Islet of Langerhans (tissue), 1 donor: Measurements from ENCODE around the gene FECH.
A peak's percentile ranks its signal among the peaks of the same experiment; 100 is the strongest.

Experiments used
- FAIRE-seq: peaks from one replicate; lab custom pipeline; 2011; peaks lifted over from hg19 to GRCh38; lab: Jason Lieb, UNC

FECH gene

DNA sequence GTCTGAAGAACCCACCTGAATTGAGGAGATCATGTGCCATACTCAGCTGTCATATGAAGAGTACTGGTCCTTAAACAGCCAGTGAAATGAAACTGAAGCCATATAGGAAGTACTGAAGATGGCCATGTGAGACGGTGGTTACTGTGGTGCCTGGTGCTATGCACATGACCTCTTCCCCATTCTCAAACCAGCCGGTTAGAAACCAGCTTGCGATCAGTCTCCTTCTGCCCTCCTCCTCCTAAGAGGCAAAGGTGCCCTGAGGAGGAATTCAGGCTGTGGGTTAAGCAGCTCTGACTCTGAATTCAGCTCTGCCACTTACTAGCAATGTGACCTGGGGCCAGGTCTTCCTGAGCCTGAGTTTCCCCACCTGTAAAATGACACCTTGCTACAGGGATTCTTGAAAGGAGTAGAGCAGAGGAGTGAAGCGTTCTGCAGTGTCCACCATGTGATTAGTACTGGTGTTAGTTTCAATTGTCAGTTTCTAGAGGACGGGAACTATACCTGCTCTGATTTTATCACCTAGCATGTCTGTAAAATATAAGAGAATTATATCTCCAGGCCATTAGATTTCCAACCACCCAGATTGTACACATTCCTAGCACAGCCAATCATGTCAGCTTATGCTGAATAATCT is 5.1 kb downstream of the FECH start:
- FAIRE-seq = no peak

DNA sequence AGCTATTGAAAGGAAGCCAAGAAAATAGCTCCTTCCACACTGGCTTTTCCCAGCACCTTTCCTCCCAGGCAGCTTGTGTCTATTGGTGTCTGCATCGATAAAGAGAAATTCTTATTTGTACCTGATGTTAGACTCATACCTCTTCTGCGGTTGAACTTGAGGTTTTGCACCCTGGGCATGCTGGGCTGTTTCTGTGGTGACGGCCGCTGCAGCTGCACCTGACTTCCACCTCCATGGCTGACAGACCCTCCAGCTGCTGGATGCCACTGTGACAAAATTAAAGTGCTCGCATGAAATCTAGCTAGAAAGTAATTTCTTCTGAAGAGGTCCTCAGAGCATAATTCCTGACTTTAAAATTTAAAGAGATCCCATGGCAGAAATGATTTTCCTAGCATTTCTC is 6.6 kb downstream of the FECH start:
- no peak for FAIRE-seq

DNA sequence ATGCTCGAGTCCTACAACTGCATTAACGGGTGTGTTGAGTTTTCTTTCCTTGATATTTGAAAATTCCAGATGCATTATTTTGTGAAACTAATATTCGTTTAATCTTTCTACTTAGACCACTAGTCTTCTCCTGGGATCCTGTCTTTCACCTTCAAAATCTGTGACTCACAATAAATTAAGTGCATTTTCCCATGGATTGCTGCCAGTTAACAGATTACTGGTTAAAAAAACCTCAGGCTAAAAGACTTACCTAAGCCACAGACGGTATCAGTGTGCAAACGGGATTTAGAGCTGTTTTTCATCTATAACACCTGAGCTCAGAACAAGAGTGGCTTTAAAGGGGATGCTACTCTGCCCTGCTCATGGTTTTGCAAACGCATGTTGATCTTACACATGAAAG is 10.2 kb downstream of the FECH start:
- no peak for FAIRE-seq

DNA sequence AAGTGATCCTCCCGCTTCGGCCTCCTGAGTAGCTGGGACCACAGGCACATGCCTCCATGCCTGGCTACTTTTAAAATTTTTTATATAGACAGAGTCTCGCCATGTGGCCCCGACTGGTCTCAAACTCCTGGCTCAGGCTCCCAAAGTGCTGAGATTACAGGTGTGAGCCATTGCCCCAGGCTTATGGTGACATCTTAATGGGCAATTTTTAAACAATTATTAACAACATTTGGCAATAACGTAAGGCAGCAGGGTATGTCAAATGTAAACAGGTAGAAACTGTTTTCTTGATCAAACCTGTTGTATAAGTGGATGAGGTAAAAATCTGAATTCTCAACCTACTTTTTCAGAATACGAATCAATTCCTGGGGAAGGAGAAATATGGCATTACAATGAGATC is 11.0 kb downstream of the FECH start:
- FAIRE-seq = no peak

DNA sequence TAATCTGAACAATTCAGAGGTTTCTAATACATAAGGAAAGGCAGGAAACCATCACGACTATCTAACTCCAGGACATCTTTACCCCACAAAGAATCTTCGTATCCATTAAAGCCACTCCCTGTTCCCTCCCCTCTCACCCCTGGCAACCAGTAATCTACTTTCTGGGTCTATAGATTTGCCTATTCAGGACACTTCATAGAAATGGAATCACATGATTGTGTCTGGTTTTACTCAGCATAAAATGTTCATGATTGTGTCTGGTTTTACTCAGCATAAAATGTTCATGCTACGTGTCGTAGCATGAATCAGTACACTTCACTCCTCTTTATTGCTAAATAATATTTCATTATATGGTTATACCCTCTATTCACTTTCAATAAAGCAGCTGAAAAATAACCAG is 11.6 kb downstream of the FECH start:
- no peak for FAIRE-seq

DNA sequence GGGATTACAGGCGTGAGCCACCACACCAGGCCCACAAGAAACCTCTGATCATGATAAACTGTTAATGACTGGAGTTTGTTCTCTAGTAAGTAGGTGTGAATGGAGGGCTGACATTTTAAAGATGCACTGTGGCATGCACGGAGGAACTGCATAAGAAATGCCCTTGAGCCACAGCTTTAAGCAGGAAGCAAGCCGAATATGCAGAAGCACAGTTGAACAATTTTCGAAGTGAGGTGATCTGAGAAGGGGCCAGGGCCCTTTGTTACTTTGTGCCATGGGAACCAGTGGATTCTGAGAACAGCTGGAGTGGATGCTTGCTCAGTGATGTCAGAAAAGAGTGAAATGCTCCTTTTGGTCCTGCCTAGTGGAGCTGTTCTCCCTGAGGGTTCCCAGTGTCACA is 16.3 kb downstream of the FECH start:
- FAIRE-seq = no peak

DNA sequence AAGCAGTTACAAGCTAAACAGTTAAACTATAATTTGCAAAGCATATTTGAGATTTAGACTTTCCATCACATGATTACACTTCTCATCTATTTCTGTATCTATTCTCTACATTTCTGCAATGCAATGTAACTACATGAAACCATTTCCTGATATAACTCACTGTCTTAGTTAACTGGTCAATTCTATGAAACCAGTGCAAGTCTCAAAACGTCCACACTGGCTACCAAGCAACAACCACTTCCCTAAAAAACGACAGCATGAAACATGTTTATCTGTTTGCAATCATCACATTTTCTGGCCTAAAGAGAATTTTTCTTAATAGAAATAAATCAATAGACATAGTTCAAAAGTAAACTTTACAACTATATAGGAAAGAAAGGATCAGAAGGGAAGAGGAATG is 17.4 kb downstream of the FECH start:
- no peak for FAIRE-seq

DNA sequence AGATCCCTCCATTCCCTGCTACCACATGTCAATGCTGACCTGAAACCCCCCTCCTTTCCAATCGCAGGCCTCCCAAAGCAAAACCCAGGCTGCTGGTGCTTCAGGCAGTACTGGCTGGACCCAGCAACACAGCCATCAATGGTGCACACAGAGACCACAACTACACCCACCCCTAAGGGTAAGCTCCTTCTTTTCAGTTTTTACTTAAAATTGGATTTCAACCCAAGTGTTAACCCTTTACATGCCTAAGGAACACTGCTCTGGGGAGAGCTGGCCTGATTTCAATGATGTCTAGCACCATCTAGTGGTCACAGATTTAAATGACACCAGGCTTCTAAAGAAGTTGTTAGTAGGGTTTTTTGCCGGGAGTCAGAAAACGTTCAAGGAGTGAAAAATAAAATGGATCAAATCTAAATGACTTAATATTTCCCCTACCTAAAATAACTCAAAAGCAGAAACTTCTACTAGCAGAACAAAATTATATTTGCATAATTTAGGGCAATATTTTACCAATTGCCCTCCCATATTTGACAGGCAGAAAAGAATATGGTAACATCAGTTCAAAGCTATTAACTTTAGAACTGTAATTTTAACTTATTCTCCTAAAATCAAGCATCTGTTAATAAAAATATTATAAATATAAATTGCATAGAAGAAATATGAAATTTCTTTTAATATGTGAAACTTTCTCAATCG is 24.6 kb downstream of the FECH start:
- peak; percentile 96 for FAIRE-seq

DNA sequence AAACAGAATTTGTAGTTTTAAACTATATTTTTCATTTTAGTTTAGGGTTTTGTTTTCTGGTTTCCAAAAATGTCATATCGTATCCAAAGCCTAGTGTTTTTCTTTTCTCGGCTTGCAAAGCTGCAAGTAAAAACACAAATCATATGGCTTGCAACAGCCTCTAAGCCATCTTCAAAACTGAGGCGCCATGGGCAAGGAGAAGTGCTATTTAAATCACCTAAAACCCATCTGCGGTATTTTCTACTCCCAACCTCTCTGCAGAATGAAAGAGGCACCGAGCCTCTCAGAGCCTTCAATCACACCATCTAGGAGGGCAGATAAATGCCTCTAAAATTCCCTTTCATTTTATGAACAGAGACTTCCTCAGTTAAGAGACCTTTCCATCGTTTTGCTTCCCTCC is 25.2 kb downstream of the FECH start:
- FAIRE-seq = no peak

DNA sequence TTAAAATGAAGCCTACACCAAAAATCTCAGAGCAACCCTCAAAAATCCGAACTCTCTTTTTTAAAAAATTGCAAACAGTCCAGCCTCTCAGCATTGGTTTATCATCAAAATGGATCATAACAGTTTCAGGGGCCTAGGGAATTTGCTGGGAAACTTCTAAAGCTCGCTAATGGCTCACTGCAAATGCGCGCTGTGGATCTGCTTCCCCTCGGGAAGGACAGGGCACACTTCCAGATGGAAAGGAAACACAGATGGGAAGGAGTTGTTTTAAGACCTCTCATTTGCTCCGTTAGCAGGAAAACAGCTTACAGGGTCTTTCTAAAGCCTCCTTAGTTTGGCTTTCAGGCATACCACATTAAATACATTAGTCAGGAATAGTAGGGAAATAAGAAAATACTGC is 27.2 kb downstream of the FECH start:
- no peak for FAIRE-seq

DNA sequence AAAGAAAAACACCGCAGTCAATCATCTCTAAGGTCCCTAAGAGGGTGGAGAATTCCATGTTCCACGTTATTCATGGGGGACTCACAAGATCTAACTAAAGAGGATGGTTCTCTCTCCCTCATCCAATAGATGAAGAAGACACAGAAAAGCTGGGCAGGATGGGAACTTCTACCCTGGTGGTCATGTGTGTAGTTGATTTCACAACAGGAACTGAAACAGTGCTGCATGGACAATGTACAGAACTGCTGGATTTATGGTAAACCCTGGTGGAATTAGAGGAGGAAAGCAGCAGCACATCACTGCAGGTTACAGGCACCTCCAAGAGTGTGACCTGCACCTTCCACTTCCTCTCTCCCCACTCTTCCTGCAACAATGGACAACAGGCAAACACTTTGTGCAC is 31.4 kb downstream of the FECH start:
- no peak for FAIRE-seq

DNA sequence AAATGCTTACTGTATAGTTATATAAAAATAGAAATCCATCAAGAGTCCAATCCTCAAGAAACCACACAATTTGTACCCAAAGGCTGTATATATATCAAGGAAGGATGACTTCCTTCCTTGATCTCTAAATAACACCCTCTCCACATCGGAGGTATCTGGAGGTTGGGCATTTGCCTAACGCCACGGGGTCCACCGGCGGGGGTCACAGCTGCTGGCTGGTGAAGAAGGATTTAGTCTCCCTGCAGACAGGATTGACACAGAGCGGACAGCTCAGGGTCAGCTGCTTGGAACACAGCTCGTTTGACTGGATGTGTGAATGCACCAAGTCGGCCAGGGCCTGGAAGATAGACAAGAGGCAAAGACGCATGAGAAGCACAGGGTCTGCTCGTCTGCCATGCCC is 36.0 kb downstream of the FECH start:
- no peak for FAIRE-seq

DNA sequence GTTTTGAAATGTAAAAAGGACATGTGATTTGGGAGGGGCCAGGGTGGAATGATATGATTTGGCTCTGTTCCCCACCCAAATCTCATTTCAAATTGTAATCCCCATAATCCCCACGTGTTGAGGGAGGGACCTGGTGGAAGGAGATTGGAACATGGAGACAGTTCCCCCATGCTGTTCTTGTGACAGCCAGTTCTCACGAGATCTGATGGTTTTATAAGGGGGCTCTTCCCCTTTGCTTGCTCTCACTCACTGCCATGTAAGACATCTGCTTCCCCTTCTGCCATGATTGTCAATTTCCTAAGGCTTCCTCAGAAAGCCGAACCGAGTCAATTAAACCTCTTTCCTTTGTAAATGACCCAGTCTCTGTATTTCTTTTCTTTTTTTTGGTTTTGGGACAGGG is 39.2 kb downstream of the FECH start:
- FAIRE-seq = no peak

DNA sequence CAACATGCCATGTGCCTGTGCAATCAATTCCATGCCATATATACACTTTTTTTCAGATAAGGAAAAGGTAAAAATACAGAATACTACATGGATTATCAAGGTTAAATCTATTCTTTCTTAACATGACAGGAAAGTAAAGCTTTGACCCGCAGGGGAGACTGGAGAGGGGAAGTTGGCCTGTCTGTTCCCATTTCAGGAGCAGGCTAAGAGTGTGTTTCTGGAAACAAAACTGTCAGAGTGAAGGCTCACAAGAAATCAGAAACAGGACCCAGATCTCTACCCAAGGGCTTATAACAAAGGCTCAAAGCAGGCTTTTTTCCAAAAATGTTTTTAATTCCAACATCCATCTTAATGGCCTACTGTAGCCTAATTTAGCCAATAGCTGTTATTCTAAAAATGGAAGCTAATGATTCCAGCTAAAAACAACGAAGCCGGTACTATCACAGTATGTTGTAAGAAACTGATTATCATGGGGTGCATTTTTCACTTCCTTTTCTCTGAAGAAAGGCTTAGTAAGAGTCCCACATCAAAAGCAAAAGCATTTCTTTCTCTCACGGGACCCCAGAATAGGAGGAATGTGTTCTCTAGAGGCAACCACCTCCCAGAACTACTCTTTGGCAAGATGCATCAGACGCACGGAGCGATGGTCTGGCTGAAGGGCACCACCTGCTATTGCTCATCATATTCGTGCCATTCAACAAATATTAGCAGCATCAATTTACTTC is 41.4 kb downstream of the FECH start:
- no peak for FAIRE-seq

DNA sequence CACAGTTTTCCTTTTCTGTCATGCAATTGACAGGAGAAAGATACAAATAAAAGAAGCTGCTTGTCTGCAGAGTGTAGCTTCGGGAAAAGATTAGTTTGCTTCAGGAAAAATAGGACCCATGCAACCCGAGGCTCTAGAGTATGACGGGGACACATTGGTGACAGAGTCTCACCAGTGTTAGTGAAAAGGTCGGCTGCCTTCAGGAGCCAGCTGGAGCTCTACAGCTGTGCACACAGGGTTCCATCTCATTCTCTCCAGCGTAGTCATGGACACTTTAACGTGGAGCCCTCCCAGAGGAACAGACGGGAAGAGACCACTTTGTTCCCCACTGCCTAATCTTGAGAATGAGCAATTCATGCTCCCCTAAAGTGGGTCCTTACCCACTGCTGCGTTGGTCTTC is 42.9 kb downstream of the FECH start:
- FAIRE-seq = no peak

DNA sequence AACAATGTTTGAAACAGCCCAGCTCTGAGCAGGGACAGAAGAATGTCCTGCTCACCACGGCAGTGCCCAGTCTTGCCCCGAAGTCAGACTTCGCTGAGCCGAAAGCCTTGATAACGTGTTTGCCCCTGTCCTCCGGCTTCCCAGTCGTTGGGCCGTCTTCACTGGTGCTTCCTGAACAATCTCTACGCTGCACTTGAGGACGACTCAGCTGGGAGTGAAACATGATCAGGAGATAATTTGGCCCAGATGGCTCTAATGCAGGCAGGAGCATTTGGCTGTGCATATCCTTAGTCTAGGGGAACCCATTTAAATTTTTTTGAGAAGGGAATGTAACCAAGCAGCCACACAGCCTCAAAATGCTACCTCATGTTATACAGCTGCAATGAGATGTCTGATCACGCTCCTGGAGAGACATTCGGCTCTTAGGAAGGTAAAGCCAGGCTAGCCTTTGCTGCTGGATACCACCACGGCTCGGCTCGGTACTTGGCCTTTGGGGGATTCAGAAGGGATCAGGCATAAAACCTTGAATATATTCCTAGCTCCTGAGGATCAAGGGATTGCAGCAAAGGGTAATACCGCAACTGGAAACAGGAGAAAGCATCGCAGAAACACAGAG is 43.6 kb downstream of the FECH start:
- FAIRE-seq = no peak

DNA sequence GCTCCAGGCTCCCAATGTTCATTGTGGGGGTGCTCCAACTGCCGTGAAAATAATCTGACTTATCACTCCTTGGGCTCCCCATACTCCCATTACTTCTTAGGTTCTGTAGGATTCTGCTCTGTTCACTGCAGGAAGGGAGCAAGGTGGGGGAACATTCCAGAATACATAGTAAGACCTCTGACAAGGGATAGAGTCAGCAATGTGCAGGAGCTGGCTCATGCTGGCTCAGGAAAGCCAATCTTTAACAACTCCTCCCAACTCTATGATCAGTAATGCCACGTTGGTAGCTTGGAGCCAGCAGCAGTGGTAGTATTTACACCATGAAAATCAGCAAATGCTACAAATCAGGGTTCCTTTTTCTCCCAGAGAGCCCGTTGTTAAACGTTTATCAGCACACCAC is 44.4 kb downstream of the FECH start:
- FAIRE-seq = no peak

DNA sequence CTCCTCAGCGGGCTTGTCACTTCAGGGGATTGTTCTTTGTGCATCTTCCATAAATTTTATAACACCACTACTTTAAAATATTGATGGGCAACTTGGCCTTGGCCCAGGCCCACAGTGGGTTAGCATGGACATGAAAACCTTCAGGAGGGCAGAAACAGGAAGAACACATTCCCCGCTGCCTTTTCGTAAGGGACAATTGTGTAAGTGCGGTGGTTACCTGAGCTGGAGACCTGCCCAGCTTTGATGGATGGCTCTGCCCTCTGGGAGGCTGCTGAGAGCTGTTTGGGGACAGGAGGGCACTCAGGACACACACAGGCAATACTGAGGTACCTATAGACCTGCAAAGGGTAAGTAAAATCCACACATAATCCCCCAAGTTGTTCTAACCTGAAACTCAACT is 46.8 kb downstream of the FECH start:
- no peak for FAIRE-seq

DNA sequence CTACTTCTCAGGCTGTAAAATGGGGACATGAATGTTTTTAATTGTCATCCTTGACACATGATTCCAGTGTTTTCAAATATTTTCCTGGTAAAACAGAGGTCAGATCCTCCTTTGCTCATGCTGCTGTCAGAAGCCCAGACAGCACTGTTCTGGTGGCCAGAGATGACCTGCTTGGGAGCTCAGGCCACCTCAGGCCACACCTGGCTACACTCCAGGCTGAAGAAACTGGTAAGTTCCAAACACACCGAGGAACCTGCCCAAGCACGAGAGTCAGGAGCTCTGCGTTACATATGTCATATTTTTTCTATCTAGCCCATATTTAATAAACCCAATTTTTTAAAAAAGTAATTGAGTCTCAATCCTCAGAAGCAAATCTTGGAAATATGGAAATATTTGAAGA is 47.9 kb downstream of the FECH start:
- FAIRE-seq = no peak

DNA sequence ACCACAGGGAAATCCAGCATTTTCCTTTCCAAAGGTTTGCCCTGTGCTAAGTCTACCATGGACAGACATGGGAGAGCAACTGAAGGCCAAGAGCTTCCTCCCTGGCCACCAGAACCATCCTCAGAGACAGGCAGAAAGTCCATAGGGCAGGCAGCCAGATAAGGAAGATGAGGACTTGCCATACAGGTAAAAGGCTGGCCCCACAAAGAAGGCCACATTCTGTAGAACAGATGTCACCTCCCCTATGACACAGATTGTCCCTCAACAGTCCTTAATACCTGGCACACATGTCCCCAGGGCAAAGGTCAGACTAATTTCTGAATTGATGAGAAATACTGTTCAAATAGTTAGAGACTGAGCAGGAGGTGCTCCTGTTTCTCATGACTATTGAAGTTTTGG is 52.0 kb downstream of the FECH start:
- FAIRE-seq = no peak

DNA sequence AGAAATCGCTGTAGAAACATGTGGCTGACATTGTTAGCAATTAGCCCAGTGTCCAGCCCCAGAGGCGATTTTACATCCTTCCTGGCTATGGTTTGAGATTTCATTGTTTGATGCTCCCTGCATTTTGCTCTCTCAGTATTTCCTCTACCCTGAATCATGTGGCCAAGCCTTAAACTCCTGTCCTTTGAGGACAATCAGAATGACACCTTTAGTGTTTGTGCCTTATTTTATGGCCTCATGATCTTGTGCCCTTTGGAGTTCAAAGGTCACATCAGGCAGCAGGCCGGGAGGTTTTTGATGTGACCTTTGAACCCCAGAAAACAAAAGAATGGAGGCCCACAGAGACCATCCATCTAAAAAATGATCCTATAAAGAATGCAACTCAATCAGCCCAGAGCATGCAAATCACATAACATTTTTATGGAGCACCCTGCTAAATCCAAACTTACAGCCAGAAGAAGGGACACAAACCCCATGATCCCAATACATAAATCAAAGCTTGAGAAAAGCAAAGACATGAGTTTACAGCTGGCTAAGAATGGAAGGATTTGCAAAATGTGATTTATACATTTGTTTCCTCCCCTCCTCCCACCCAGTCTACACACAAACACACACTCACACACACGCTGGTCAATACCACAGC is 52.5 kb downstream of the FECH start:
- FAIRE-seq = no peak

DNA sequence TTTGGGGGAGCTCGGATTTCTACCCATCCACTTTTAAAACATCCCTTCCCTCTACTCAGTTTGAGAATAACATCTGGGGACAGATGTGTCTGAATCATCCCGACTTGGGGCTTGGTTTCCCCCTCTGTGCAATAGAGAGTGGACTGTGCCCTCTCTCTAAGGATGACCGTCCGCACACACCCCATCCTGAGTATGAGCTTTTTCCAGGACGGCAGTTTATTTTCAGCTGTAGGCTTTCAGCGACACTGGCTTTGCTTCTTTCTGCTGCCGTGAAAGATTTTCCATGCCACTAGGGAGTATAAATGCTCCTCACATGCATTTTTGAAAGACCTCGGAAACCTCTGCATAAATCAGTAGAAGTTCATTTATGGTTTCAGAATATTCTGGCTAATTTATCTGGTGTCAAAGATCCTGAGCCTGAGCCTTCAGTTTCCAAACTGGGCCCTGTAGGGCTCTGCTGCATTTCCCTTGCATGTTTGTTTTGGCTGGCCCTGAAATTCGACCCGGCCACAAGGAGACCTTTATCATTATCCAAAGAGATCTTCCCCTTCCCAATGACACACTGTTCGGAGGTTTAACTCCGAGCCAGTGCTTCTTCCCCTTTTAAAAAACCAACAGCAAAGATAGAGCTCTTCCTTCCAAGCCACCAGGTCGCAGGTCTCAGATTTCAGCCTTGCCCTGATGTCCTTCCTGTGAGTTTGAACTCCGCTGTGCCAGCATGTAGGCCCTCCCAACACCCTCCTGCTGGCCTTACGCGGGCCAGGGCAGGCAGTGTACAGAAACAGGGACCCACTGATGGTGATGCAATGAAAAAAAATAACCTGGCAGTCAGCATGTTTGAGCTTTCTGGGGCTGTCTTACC is 53.3 kb downstream of the FECH start:
- FAIRE-seq = no peak
